ENCODE measurements around the gene PRKCE. TPM values are rescaled to one million over a fixed set of nuclear protein-coding genes. Genes with fewer than 3 reads are reported as not detected.

The PRKCE gene
- total and polyA plus RNA-seq, 2 of the 8 experiments (the other 6 are each of a cell fraction or from before 2014, with no cell fraction given): 0.54 to 2.1 TPM

DNA sequence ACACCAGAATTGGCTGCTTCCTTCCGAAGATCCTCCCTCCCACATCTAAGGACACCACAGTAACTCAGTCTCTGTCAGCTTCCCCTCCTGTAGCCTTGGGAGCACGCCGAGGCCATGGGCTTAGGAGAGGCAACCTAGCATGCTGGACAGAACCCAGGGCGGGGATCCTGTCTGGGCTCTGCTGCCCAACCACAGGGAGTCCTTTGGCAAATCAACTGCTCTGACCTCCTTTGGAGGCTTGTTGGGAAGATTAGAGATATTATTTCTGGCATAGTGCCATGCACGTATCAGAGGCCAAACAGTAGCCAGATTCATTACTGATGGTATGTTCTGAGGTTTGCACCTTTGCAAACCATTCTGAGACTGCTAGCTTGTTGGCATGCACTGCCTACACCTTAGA lies 383.1 kb downstream of the PRKCE start:
- no peak overlapping the region for H3K18ac ChIP-seq (ENCODE audit: extremely low read depth, low read length)
- CTCF ChIA-PET (ENCODE audit: partially characterized antibody): interaction anchor here (1.2 to 1.5 kb wide), 2 partner anchors 12 to 24 kb away, joined by 3 to 4 read pairs; no protein-coding TSS in a partner anchor
- no peak overlapping the region for H2BK12ac ChIP-seq (ENCODE audit: low read depth, low read length)
- H4K5ac ChIP-seq (ENCODE audit: insufficient read length, low read depth, low read length): no peak overlapping the region
- no peak overlapping the region for H3K27ac ChIP-seq (ENCODE audit: low read depth, low read length)
- H4K20me1 ChIP-seq (replicated peaks in 1 of 2; ENCODE audit: control insufficient read depth in 1 of 2, insufficient read depth in 2 of 2, low read length in 2 of 2): no peaks in the 10 kb centered on the region
- H3K56ac ChIP-seq (replicated peaks; ENCODE audit: insufficient read length, low read depth, low read length): no peak overlapping the region
- H3K79me1 ChIP-seq (ENCODE audit: low read depth, low read length): no peaks in the 10 kb centered on the region
- no peak overlapping the region for H4K91ac ChIP-seq (replicated peaks; ENCODE audit: insufficient read length, low read length)
- H3K79me2 ChIP-seq (ENCODE audit: control insufficient read depth in 1 of 2, insufficient read depth in 2 of 2, low read length in 2 of 2): no peaks in the 10 kb centered on the region; a peak in 1 of 4 replicates
- WGBS, 2 experiments (ENCODE audit: extremely low coverage in 1 of 2, insufficient coverage in 1 of 2, insufficient read length in 1 of 2, insufficient replicate concordance in 2 of 2, low coverage in 1 of 2, low lambda C conversion rate in 2 of 2, missing lambda C conversion rate in 1 of 2): 90% methylated on average over 5 of the region's 5 CpGs; no CpG with 5 or more reads in 1 of the 2 experiments
- no peaks in the 10 kb centered on the region for H3K9me3 ChIP-seq (ENCODE audit: insufficient read depth in 2 of 2, low read depth in 1 of 2, low read length in 1 of 2)
- H2BK20ac ChIP-seq (ENCODE audit: low read length): no peak overlapping the region
- FAIRE-seq (no peak), DNase-seq (ENCODE audit: low read depth in 1 of 2, low spot score in 2 of 2) (no peak)
- H4K8ac ChIP-seq (ENCODE audit: extremely low read depth, insufficient read depth, low read length): no peak overlapping the region
- H2BK15ac ChIP-seq (ENCODE audit: low read length): no peak overlapping the region
- no peaks in the 10 kb centered on the region for H3K27me3 ChIP-seq (replicated peaks in 1 of 4; ENCODE audit: control insufficient read depth in 3 of 4, extremely low read depth in 1 of 4, insufficient read depth in 3 of 4, low read length in 3 of 4)
- no peak overlapping the region for H3K9ac ChIP-seq (replicated peaks in 1 of 4; ENCODE audit: extremely low read depth in 1 of 4, low read depth in 3 of 4, low read length in 3 of 4)
- no peaks in the 10 kb centered on the region for H3K23me2 ChIP-seq (ENCODE audit: low read depth, low read length)
- H3K4me2 ChIP-seq (ENCODE audit: insufficient read depth in 1 of 2, low read depth in 2 of 2, low read length in 2 of 2): no peak overlapping the region
- no peaks in the 10 kb centered on the region; a peak in 1 of 7 replicates for H3K4me1 ChIP-seq (replicated peaks in 1 of 4; ENCODE audit: control insufficient read depth in 3 of 4, insufficient read depth in 4 of 4, low read length in 3 of 4)
- no peak overlapping the region for H3K23ac ChIP-seq (ENCODE audit: insufficient read length)
- H3K14ac ChIP-seq (ENCODE audit: insufficient read length): no peak overlapping the region
- no peak for TF ChIP-seq YY1 (IDR thresholded peaks at IDR 0.05; ENCODE audit: low read depth, low read length)
- TF ChIP-seq TCF12 (IDR thresholded peaks at IDR 0.05; ENCODE audit: low read depth, low read length): no peak
- TF ChIP-seq HDAC6 (IDR thresholded peaks at IDR 0.05; ENCODE audit: low read depth, low read length): no peak
- no peak for TF ChIP-seq EGR1 (IDR thresholded peaks at IDR 0.05; ENCODE audit: borderline replicate concordance, low read depth, low read length)
- no peak for TF ChIP-seq SIN3A (conservative IDR thresholded peaks at IDR 0.05 in 1 of 2, IDR thresholded peaks at IDR 0.05 in 1 of 2; ENCODE audit: low read depth in 1 of 2, low read length in 2 of 2)
- TF ChIP-seq BACH1 (IDR thresholded peaks at IDR 0.05; ENCODE audit: low read length): no peak
- TF ChIP-seq POLR2A (IDR thresholded peaks at IDR 0.05; ENCODE audit: control extremely low read depth in 1 of 2, low read depth in 2 of 2, low read length in 2 of 2): no peak
- TF ChIP-seq RAD21 (IDR thresholded peaks at IDR 0.05 in 1 of 2, conservative IDR thresholded peaks at IDR 0.05 in 1 of 2; ENCODE audit: low read depth in 2 of 2, low read length in 2 of 2): no peak
- POLR2A ChIA-PET (ENCODE audit: partially characterized antibody): no interaction called here
- H2BK5ac ChIP-seq (ENCODE audit: low read depth, low read length): no peak overlapping the region
- H2AK5ac ChIP-seq (ENCODE audit: low read depth, low read length): no peak overlapping the region
- no peak overlapping the region for H3K4ac ChIP-seq (replicated peaks; ENCODE audit: insufficient read length, low read depth, low read length)
- no peak overlapping the region for H2AFZ ChIP-seq (ENCODE audit: low read length)
- H3K36me3 ChIP-seq (ENCODE audit: control insufficient read depth in 2 of 4, insufficient read depth in 4 of 4, low read length in 3 of 4): no peaks in the 10 kb centered on the region
- no peak overlapping the region for H2BK120ac ChIP-seq (replicated peaks; ENCODE audit: low read depth, low read length)
- H3K4me3 ChIP-seq (ENCODE audit: extremely low read depth in 1 of 4, insufficient read depth in 2 of 4, low read depth in 3 of 4, low read length in 4 of 4): no peak overlapping the region
